ENCODE results near the gene BCOR.

BCOR gene

GRCh38 chrX:40061005-40061404 is 36.8 kb downstream of the BCOR start:
- no peak for DNase-seq

- DNase-seq = no peak
Measured at GRCh38 chrX:40060356-40060845, 37.4 kb downstream of the BCOR start.

DNA sequence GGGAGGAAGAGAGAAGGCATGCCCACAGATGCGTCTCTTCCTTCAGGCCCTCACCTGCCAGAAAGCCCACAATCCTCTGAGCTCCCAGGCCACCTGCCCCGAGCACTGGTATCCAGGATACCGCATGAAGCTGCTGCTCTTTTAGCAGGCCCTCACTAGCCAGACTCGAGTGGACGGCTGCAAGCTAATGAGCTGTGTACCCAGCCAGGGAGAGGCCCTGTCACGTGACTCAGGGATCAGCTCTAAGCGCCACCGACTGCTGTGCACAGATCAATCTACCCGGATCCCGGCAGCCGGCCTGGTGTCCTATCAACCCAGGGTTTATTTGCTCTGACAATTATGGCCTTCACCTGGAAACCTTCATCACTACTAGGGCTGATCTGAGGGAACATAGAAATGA is 39.0 kb downstream of the BCOR start:
- DNase-seq = no peak

- no peak for DNase-seq
Measured at GRCh38 chrX:40057405-40057804, 40.4 kb downstream of the BCOR start.

- no peak for DNase-seq
Measured at GRCh38 chrX:40056420-40056819, 41.3 kb downstream of the BCOR start.

- no peak for DNase-seq
Measured at GRCh38 chrX:40055495-40055894, 42.3 kb downstream of the BCOR start.

GRCh38 chrX:40054793-40055192 is 43.0 kb downstream of the BCOR start:
- no peak for DNase-seq

DNA sequence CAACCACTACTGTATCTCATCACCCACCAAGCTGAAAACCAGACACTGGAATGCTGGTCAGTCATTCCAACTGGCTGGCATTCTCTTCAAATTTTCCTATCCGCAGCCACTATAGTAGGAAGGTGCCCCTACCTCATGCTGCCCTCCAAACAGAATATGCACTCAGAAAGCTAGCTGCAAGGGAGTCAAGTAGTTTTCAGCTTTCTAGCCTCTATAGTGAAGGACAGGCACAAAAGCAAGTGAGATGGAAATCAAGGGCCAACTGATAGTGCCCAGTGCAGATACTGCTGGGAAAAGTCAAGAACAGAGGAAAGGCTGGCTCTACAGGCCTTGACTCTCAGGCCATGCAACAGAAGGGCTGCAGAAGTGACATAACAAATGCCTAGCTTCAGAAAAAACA is 47.2 kb downstream of the BCOR start:
- no peak for DNase-seq

GRCh38 chrX:40049084-40049641 is 48.6 kb downstream of the BCOR start:
- no peak for DNase-seq

GRCh38 chrX:40047485-40047884 is 50.3 kb downstream of the BCOR start:
- DNase-seq = no peak

DNA sequence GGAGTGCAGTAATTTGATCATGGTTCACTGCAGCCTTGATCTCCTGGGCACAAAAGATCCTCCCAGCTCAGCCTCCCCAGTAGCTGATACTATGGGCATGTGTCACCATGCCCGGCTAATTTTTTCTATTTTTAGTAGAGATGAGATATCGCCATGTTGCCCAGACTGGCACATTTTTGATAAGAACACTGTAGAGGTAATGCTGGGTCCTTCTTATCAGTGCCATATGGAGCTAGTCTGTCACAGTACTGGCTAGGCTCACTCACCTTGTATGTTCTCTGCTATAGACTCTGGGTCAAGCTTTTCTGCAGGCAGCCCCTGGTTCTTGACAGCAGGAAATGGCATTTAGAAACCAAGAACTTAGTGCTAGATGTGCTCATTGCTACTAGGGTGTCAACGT is 53.9 kb downstream of the BCOR start:
- DNase-seq = no peak

GRCh38 chrX:40041915-40042314 is 55.8 kb downstream of the BCOR start:
- no peak for DNase-seq

GRCh38 chrX:40040686-40041461 is 56.9 kb downstream of the BCOR start:
- DNase-seq = no peak

- DNase-seq = no peak
Measured at GRCh38 chrX:40039887-40040286, 57.9 kb downstream of the BCOR start.

DNA sequence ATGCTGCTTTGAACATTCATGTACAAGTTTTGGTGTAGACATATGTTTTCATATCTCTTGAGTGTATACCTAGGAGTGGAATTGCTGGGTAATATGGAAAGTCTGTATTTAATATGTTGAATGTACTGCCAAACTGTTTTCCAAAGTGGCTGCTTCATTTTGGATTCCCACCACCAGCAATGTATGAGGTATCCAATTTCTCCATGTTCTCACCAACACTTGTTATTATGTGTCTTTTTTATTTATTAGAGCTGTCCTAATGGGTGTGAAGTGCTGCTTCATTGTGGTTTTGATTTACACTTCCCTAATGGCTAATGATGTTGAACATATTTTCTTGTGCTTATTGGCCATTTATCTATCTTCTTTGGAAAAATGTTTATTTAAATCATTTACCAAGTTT is 60.4 kb downstream of the BCOR start:
- no peak for DNase-seq

DNA sequence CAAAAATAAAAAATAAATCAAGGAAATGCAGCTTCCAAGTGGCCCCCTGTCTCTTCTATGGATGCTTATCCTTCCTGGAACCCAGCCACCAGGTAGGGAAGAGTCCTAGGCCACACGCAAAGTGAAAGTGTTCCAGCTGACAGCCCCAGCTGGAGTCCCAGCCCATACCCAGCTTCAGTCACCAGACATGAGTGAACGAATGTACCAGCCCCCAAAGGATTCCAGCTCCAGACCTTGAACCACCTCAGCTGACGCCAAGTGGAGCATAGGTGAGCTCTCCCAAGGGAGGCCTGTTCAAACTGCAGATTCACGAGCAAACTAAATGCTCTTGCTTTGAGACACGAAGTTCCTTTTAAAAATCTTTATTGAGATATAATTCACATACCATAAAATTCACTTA is 62.0 kb downstream of the BCOR start:
- DNase-seq = no peak

GRCh38 chrX:40031911-40032310 is 65.8 kb downstream of the BCOR start:
- no peak for DNase-seq

DNA sequence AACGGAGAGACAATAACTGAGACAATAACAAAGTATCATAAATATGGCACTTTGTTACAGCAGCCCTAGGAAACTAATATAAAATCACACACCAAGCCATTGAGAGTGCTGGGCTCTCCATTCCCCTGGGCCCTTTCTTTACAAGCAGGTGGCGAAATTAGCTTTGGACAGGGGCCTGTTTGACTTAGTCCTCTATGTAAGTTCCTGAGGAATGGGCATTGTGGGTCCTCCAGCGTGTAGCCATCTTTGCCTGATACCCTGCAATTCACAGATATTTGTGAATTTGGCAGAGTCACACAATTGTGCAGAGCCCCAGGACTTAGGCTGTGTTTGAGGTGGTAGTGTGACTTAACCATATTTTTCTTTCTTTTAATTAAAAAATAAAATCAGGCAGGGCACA is 67.6 kb downstream of the BCOR start:
- no peak for DNase-seq

GRCh38 chrX:40022421-40022820 is 75.3 kb downstream of the BCOR start:
- no peak for DNase-seq

GRCh38 chrX:40021647-40022046 is 76.1 kb downstream of the BCOR start:
- no peak for DNase-seq

- no peak for DNase-seq
Measured at GRCh38 chrX:40019541-40019940, 78.2 kb downstream of the BCOR start.

GRCh38 chrX:40018041-40018440 is 79.7 kb downstream of the BCOR start:
- DNase-seq = no peak

GRCh38 chrX:40016749-40017148 is 81.0 kb downstream of the BCOR start:
- no peak for DNase-seq

GRCh38 chrX:40015693-40016092 is 82.1 kb downstream of the BCOR start:
- no peak for DNase-seq
